CD4-positive, CD25-positive, alpha-beta regulatory T cell (primary cell): Measurements from ENCODE around the gene BAIAP2L1. TPM values are rescaled to one million over a fixed set of nuclear protein-coding genes. Genes with fewer than 3 reads are reported as not detected.
A peak's percentile ranks its signal among the peaks of the same experiment; 100 is the strongest.
"Not testable (repeated sequence)": the region's sequence is repeated elsewhere in the genome, so short reads cannot be mapped to it uniquely, and the experiment has no call there.

Experiments
- ATAC-seq, 2 donors: fragments of 150-1000 bp; cut with Tn5 transposase; one replicate each; pipeline ENCODE4 v1.10.0; 2021; ENCODE audit warnings: low read depth in 2 of 2, moderate number of reproducible peaks in 2 of 2, moderate library complexity in 1 of 2
- DNase-seq, 3 donors: peaks; one replicate each; pipeline versions ENCODE4 v3.0.0 to v3.0.0-alpha.2; 2012 to 2022; ENCODE audit warnings: mixed read lengths in 1 of 3
- H3K27ac ChIP-seq: one replicate; pipeline ENCODE4 v1.7.0; 2013; ENCODE audit warnings: mild to moderate bottlenecking, low read length; ENCODE audit not compliant: insufficient read depth, poor library complexity, severe bottlenecking
- H3K27me3 ChIP-seq: one replicate; pipeline ENCODE4 v1.7.0; 2013; ENCODE audit warnings: low read length; ENCODE audit not compliant: control insufficient read depth, insufficient read depth
- H3K36me3 ChIP-seq: one replicate; pipeline ENCODE4 v1.7.0; 2013; ENCODE audit warnings: mild to moderate bottlenecking, low read length, moderate library complexity; ENCODE audit not compliant: control insufficient read depth, insufficient read depth
- H3K4me1 ChIP-seq: 2 replicates; pipeline ENCODE4 v1.7.0; 2013; ENCODE audit warnings: mild to moderate bottlenecking, low read length; ENCODE audit not compliant: insufficient read depth, control insufficient read depth, poor library complexity, severe bottlenecking
- H3K4me3 ChIP-seq: one replicate; pipeline ENCODE4 v1.7.0; 2013; ENCODE audit warnings: low read depth, mild to moderate bottlenecking, low read length, moderate library complexity
- H3K9me3 ChIP-seq, 2 experiments: 1 replicate in 1 of 2; 2 replicates in 1 of 2; pipeline ENCODE4 v1.7.0; 2013; ENCODE audit warnings: low read length in 2 of 2, mild to moderate bottlenecking in 1 of 2, moderate library complexity in 1 of 2; ENCODE audit not compliant: control insufficient read depth in 2 of 2
- H3K27ac Mint-ChIP-seq, 3 donors: one replicate each; pipeline ENCODE4 v1.8.0; 2020 to 2022; ENCODE audit warnings: mild to moderate bottlenecking in 3 of 3, mixed read lengths in 3 of 3, moderate library complexity in 2 of 3
- H3K27me3 Mint-ChIP-seq: one replicate; pipeline ENCODE4 v1.8.0; 2022; ENCODE audit warnings: mild to moderate bottlenecking, mixed read lengths
- H3K36me3 Mint-ChIP-seq: one replicate; pipeline ENCODE4 v1.8.0; 2020; ENCODE audit warnings: mixed read lengths
- H3K4me1 Mint-ChIP-seq, 4 donors: one replicate each; pipeline ENCODE4 v1.8.0; 2020 to 2022; ENCODE audit warnings: mixed read lengths in 4 of 4, mild to moderate bottlenecking in 1 of 4
- H3K4me3 Mint-ChIP-seq, 4 donors: one replicate each; pipeline ENCODE4 v1.8.0; 2020 to 2022; ENCODE audit warnings: mild to moderate bottlenecking in 4 of 4, mixed read lengths in 4 of 4, moderate library complexity in 3 of 4
- H3K9me3 Mint-ChIP-seq, 7 donors: one replicate each; pipeline ENCODE4 v1.8.0; 2020 to 2022; ENCODE audit warnings: mixed read lengths in 7 of 7, mild to moderate bottlenecking in 3 of 7, moderate library complexity in 2 of 7
- polyA plus RNA-seq, 4 donors: library from polyadenylated mRNA; unstranded; fragments of 300-500 nt; fragmentation: Illumina TruSeq; gene quantifications; one replicate each; pipeline ENCODE4 v1.2.3, GENCODE V29; 2021
- total RNA-seq: library from RNA; stranded (reverse); gene quantifications from one replicate; pipeline ENCODE4 v1.2.3, GENCODE V29; 2022

Gene BAIAP2L1
- total and polyA plus RNA-seq, 5 donors from 2014 or later, result 0.12 to 0.86 (median 0.57) TPM

DNA sequence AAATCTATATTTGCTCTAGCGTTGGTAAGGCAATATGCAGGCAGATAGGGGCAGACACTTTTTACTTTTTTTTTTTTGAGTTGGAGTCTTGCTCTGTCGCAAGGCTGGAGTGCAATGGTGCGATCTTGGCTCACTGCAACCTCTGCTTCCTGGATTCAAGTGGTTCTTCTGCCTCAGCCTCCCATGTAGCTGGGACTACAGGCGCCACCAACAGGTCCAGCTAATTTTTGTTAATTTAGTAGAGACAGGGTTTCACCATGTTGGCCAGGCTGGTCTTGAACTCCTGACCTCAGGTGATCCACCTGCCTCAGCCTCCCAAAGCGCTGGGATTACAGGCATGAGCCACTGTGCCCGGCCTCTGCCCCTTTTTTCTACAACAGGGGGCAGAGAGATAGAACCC lies 12.8 kb upstream of the BAIAP2L1 start:
- H3K4me1 ChIP-seq, H3K36me3 Mint-ChIP-seq, H3K4me3 ChIP-seq: not testable (repeated sequence)

DNA sequence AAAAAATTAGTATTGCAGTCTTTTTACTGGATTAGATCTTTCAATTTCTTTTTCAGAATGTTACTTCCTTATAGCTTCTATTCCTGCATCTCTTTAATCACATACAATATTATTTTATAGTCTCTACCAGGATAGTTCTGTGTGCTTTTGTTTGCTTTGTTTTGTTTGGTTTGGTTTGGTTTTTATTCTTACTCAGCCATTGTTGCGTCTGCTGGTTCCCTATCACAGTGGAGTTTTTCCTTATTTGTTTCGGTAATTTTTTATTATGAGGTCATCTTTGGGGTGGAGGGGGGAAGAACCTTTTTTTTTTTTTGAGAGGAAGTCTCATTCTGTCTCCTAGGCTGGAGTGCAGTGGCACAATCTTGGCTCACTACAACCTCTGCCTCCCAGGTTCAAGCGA lies 9.0 kb upstream of the BAIAP2L1 start:
- Histone ChIP-seq H3K4me1 (no peaks in the 10 kb centered on the region), H3K9me3 (no peaks in the 10 kb centered on the region), H3K36me3 (no peaks in the 10 kb centered on the region), H3K4me3 (no peak overlapping the region), H3K27ac (no peak overlapping the region), H3K27me3 (no peaks in the 10 kb centered on the region)
- Mint-ChIP-seq H3K4me3 (no peak overlapping the region), H3K27ac (no peak overlapping the region), H3K4me1 (no peaks in the 10 kb centered on the region), H3K9me3 (no peaks in the 10 kb centered on the region), H3K36me3 (no peaks in the 10 kb centered on the region), H3K27me3 (peaks cover 5% of the 10 kb centered on the region)
- no peak for DNase-seq
- ATAC-seq, result no peak

More for the DNA sequence above, 12.8 kb upstream of the BAIAP2L1 start:
- not testable (repeated sequence) for ATAC-seq, H3K27me3 ChIP-seq, H3K4me3 Mint-ChIP-seq, H3K9me3 Mint-ChIP-seq, H3K36me3 ChIP-seq, H3K27ac ChIP-seq, H3K27ac Mint-ChIP-seq, DNase-seq, H3K4me1 Mint-ChIP-seq, H3K27me3 Mint-ChIP-seq, H3K9me3 ChIP-seq

DNA sequence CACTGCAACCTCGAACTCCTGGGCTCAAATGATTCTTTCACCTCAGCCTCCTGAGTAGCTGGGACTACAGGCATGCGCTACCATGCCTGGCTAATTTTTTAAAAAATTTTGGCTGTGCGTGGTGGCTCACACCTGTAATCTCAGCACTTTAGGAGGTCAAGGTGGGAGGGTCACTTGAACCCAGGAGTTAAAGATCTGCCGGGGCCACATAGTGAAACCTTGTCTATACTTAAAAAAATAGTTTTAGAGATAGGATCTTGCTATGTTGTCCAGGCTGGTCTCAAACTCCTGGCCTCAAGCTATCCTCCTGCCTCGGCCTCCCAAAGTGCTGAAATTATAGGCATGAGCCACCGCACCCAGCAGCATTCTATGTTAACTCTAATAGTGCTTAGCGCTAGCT lies 7.3 kb upstream of the BAIAP2L1 start:
- DNase-seq, H3K4me3 ChIP-seq, H3K36me3 ChIP-seq, H3K27me3 Mint-ChIP-seq, H3K9me3 Mint-ChIP-seq, H3K27ac ChIP-seq, ATAC-seq, H3K4me1 ChIP-seq, H3K27me3 ChIP-seq, H3K27ac Mint-ChIP-seq, H3K4me3 Mint-ChIP-seq, H3K9me3 ChIP-seq, H3K36me3 Mint-ChIP-seq, H3K4me1 Mint-ChIP-seq: not testable (repeated sequence)

DNA sequence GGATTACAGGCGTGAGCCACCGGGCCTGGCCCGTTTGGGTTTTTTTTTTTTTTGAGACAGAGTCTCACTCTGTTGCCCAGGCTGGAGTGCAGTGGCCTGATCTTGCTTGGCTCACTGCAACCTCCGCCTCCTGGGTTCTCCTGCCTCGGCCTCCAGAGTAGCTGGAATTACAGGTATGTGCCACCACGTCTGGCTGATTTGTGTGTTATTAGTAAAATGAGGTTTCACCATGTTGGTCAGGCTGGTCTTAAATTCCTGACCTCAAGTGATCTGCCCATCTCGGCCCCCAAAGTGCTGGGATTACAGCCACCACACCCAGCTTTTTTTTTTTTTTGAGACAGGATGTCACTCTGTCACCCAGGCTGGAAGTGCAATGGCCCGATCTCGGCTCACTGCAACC lies 5.9 kb upstream of the BAIAP2L1 start:
- DNase-seq, result no peak
- peaks cover 5% of the 10 kb centered on the region for H3K27me3 Mint-ChIP-seq
- Histone ChIP-seq H3K27ac (no peak overlapping the region), H3K36me3 (no peaks in the 10 kb centered on the region), H3K27me3 (no peaks in the 10 kb centered on the region), H3K4me3 (no peak overlapping the region), H3K9me3 (no peaks in the 10 kb centered on the region), H3K4me1 (no peaks in the 10 kb centered on the region)
- H3K36me3 Mint-ChIP-seq, result no peaks in the 10 kb centered on the region
- H3K4me3 Mint-ChIP-seq, result no peak overlapping the region
- H3K27ac Mint-ChIP-seq, result no peak overlapping the region
- no peaks in the 10 kb centered on the region for H3K9me3 Mint-ChIP-seq
- peaks cover 0 to 2% (median 0%) of the 10 kb centered on the region in 4 donors for H3K4me1 Mint-ChIP-seq
- ATAC-seq, result no peak

DNA sequence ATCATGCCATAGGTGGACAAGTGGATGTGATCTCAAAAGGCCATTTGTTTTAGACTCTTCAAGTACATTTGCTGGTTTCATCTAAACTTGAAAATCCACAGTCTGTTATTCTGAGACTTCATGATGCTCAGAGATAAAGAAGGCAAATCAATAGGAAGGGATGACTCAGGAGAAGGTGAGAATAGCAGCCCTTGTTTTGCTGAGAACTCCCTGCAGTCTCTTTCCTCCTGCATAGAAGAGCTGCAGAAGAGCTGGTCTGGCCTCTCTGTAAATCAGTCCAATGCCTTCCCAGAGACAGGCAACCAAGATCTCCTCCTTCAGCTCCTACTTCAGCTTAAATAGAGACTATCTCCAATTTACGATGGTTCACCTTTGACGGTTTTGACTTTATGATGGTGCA lies 4.0 kb upstream of the BAIAP2L1 start:
- Mint-ChIP-seq H3K36me3 (no peaks in the 10 kb centered on the region), H3K4me1 (peaks cover 0 to 8% (median under 1%) of the 10 kb centered on the region in 4 donors), H3K27me3 (peaks cover 6% of the 10 kb centered on the region), H3K4me3 (no peak overlapping the region), H3K27ac (no peak overlapping the region), H3K9me3 (no peaks in the 10 kb centered on the region)
- H3K4me1 ChIP-seq, result peaks cover 13% of the 10 kb centered on the region
- no peak for DNase-seq
- H3K36me3 ChIP-seq, result no peaks in the 10 kb centered on the region
- H3K27me3 ChIP-seq, result no peaks in the 10 kb centered on the region
- ATAC-seq, result no peak
- H3K27ac ChIP-seq, result no peak overlapping the region
- no peak overlapping the region for H3K4me3 ChIP-seq
- H3K9me3 ChIP-seq, result no peaks in the 10 kb centered on the region

DNA sequence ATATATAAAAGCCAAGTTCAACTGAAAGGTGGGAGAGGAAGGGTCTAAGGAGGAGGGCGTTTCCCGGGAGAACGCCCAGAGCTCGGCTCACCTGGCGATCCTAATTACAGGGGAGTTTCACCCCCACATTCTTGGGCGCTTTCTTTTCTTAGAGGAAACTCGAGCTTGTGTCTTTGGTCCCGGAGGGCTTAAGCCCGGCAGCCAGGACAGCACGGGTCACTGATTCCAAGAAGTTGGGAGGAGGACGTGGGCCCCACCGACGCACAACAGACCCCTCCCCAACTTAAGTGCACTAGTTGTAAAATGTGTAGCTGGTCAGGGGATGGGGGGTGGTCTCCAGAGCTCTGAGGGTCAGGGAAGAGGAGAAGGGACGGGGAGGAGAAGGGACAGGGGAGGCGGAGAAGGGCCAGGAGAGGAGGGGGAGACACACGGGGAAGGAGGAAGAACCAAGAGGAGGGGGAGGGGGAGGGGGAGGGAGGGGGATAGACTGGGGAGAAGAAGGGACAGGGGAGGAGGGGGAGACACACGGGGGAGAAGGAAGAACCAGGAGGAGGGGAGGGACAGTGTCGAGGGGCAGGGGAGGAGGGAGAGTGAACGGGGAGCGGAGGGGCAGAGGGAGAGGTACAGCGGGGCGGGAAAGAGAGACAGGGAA lies 874 bp downstream of the BAIAP2L1 start:
- no peak overlapping the region for H3K27ac Mint-ChIP-seq
- no peaks in the 10 kb centered on the region for H3K36me3 Mint-ChIP-seq
- DNase-seq, result no peak

DNA sequence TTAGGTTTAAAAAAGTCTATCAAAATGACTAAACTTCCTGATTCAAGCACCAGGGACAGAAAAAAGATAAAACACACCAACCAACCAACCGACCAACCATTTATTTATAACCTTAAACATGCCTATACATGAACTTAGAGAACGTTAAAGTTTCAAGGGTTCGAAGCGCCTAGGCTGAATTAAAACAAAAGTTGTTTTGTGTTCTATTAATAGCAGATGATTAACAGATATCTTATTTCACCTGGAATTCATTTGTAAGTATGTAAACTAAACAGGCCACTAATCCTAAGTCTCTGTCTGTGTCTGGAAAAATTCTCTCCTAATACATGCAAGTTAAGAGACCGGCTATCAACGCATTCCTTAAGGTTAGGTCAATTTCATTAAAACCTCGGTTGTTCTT lies 1.4 kb downstream of the BAIAP2L1 start:
- Histone ChIP-seq H3K4me1 (peaks cover 13% of the 10 kb centered on the region), H3K36me3 (no peaks in the 10 kb centered on the region), H3K27me3 (peaks cover 9% of the 10 kb centered on the region), H3K4me3 (no peak overlapping the region), H3K27ac (no peak overlapping the region), H3K9me3 (no peaks in the 10 kb centered on the region)
- peak overlapping the region; percentile 25 to 52 (median 43) for H3K4me3 Mint-ChIP-seq
- DNase-seq, result no peak
- peaks cover 0 to 14% (median 4%) of the 10 kb centered on the region in 4 donors for H3K4me1 Mint-ChIP-seq
- H3K27me3 Mint-ChIP-seq, result peaks cover 31% of the 10 kb centered on the region
- no peak for ATAC-seq
- H3K36me3 Mint-ChIP-seq, result no peaks in the 10 kb centered on the region
- no peaks in the 10 kb centered on the region for H3K9me3 Mint-ChIP-seq
- H3K27ac Mint-ChIP-seq, result no peak overlapping the region

More for the DNA sequence above, 874 bp downstream of the BAIAP2L1 start:
- Mint-ChIP-seq H3K4me3 (peak overlapping the region; percentile 25 to 52 (median 43)), H3K27me3 (peaks cover 31% of the 10 kb centered on the region), H3K4me1 (peaks cover 0 to 14% (median 4%) of the 10 kb centered on the region in 4 donors), H3K9me3 (no peaks in the 10 kb centered on the region)
- no peak overlapping the region for H3K4me3 ChIP-seq
- no peaks in the 10 kb centered on the region for H3K36me3 ChIP-seq
- ATAC-seq, result no peak
- no peak overlapping the region for H3K27ac ChIP-seq
- peaks cover 9% of the 10 kb centered on the region for H3K27me3 ChIP-seq
- no peaks in the 10 kb centered on the region for H3K9me3 ChIP-seq
- H3K4me1 ChIP-seq, result peaks cover 13% of the 10 kb centered on the region
